Breast epithelium (tissue), 4 donors: ENCODE data around the gene AMBP. TPM values are rescaled to one million over a fixed set of nuclear protein-coding genes. Genes with fewer than 3 reads are reported as not detected.
A peak's percentile ranks its signal among the peaks of the same experiment; 100 is the strongest.

ENCODE experiments used
- DNase-seq, 2 donors: peaks; one replicate each; pipeline ENCODE4 v3.0.0-alpha.2; 2019; ENCODE audit warnings: low spot score in 2 of 2
- H3K27ac ChIP-seq, 2 donors: fragments of 200-600 bp; sonication (generic) in 1 of 2; one replicate each; pipeline ENCODE4 v1.5.1; 2016 to 2019; ENCODE audit warnings: mild to moderate bottlenecking in 1 of 2
- H3K27me3 ChIP-seq, 2 donors: fragments of 200-600 bp; sonication (generic) in 1 of 2; one replicate each; pipeline versions ENCODE4 v1.5.1 to v1.6.0; 2017 to 2019; ENCODE audit warnings: control low read depth in 1 of 2, mild to moderate bottlenecking in 1 of 2
- H3K36me3 ChIP-seq: fragments of 200-600 bp; one replicate; pipeline ENCODE4 v1.5.1; 2019
- H3K4me1 ChIP-seq, 2 donors: fragments of 200-600 bp; sonication (generic); one replicate each; pipeline ENCODE4 v1.5.1; 2016 to 2019; ENCODE audit warnings: control low read depth in 1 of 2
- H3K4me3 ChIP-seq, 3 donors: fragments of 200-600 bp; sonication (generic); 1 replicate in 2 of 3; 2 replicates in 1 of 3; pipeline ENCODE4 v1.5.1; 2016 to 2019; ENCODE audit warnings: mild to moderate bottlenecking in 3 of 3, moderate library complexity in 2 of 3
- H3K9me3 ChIP-seq, 2 donors: fragments of 200-600 bp; sonication (generic) in 1 of 2; one replicate each; pipeline ENCODE4 v1.5.1; 2016 to 2019; ENCODE audit warnings: control low read depth in 1 of 2
- POLR2A ChIP-seq: fragments of 450-650 bp; IDR thresholded peaks from one replicate; pipeline ENCODE4 v1.6.1; 2016; ENCODE audit warnings: antibody characterized with exemption, mild to moderate bottlenecking, moderate library complexity
- POLR2AphosphoS5 ChIP-seq, 3 donors: sonication (generic); formaldehyde crosslinking; IDR thresholded peaks; one replicate each; pipeline ENCODE4 v1.6.1; 2017; ENCODE audit warnings: antibody characterized with exemption in 3 of 3
- intact Hi-C: fragments of 100-400 bp; cut with DNase I; formaldehyde crosslinking; loops from one replicate; pipeline ENCODE4 v1.15.1; 2023; ENCODE audit warnings: low total_unique reads
- total RNA-seq, 3 donors: library from RNA; depleted of rRNA; stranded (reverse); fragments of >200 nt; gene quantifications; one replicate each; pipeline ENCODE4 v1.1.0, GENCODE V29; 2016
- TF ChIP-seq, protein P1 (sequence below), 3 donors: fragments of 450-650 bp; IDR thresholded peaks; one replicate each; pipeline ENCODE4 v1.5.1; 2016 to 2017; ENCODE audit warnings: antibody characterized with exemption in 3 of 3, mild to moderate bottlenecking in 3 of 3, moderate library complexity in 3 of 3

The AMBP gene
- total RNA-seq, 3 donors from 2014 or later, result 0.66 TPM; not detected in 2

DNA sequence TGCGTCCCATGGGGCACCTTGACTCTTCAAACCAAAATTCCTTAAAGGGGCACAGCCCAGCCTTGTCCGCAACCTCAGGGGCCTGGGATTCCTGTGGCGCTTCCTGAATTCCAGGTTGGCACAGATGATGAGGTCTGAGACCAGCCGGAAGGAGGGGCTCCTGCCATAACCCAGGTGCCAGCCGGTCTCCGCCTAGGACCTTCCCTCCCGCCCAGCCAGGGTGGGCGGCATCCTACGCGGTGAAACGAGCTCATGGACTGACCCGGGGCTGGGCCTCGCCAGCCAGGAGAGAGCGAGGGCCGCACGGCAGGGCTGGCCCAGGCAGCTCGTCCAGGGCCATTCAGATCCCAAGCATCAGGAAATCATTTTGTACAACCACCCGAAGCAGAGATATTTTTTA lies 23.0 kb downstream of the AMBP start:
- H3K4me1 ChIP-seq, result no peaks in the 10 kb centered on the region
- no peaks in the 10 kb centered on the region for H3K36me3 ChIP-seq
- no peak overlapping the region for H3K27ac ChIP-seq
- no peaks in the 10 kb centered on the region for H3K9me3 ChIP-seq
- no peak overlapping the region for H3K4me3 ChIP-seq
- intact Hi-C loops, result no loop called here
- TF ChIP-seq, protein P1, sequence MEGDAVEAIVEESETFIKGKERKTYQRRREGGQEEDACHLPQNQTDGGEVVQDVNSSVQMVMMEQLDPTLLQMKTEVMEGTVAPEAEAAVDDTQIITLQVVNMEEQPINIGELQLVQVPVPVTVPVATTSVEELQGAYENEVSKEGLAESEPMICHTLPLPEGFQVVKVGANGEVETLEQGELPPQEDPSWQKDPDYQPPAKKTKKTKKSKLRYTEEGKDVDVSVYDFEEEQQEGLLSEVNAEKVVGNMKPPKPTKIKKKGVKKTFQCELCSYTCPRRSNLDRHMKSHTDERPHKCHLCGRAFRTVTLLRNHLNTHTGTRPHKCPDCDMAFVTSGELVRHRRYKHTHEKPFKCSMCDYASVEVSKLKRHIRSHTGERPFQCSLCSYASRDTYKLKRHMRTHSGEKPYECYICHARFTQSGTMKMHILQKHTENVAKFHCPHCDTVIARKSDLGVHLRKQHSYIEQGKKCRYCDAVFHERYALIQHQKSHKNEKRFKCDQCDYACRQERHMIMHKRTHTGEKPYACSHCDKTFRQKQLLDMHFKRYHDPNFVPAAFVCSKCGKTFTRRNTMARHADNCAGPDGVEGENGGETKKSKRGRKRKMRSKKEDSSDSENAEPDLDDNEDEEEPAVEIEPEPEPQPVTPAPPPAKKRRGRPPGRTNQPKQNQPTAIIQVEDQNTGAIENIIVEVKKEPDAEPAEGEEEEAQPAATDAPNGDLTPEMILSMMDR (IDR thresholded peaks at IDR 0.05), result no peak
- no peak for TF ChIP-seq POLR2A
- TF ChIP-seq POLR2AphosphoS5 (IDR thresholded peaks at IDR 0.05), result no peak
- H3K27me3 ChIP-seq, result no peaks in the 10 kb centered on the region
- no peak for DNase-seq

DNA sequence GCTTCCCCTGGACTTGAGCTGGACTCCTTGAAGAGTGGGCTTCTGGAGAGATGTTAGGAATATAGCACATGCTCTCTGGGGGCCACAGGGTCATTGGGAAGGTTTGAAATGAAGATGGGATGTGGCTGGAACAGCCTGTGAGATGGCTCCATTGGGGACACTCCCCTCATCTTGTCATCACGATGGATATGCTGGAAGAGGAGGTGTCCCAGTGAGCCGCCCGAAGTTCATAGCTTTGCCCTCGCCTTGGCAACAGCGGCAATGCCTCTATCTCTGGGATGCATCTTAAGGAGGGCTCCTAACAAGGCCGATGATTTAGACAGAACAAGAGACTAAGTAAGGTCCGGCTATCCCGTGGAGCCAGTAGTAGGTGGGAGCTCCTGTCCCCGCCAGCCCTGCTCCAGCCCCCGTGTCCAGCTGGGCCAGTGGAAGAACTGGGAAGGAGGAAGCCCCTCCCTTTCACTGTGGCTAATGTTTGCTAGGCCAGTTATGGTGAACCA lies 23.9 kb downstream of the AMBP start:
- DNase-seq, result no peak
- H3K36me3 ChIP-seq, result no peaks in the 10 kb centered on the region
- no peaks in the 10 kb centered on the region for H3K27me3 ChIP-seq
- no peaks in the 10 kb centered on the region for H3K9me3 ChIP-seq
- intact Hi-C loops, result no loop called here
- TF ChIP-seq POLR2AphosphoS5 (IDR thresholded peaks at IDR 0.05), result no peak
- TF ChIP-seq, protein P1 (IDR thresholded peaks at IDR 0.05), result no peak
- no peak for TF ChIP-seq POLR2A
- no peak overlapping the region for H3K4me3 ChIP-seq
- no peak overlapping the region for H3K27ac ChIP-seq
- no peaks in the 10 kb centered on the region for H3K4me1 ChIP-seq

DNA sequence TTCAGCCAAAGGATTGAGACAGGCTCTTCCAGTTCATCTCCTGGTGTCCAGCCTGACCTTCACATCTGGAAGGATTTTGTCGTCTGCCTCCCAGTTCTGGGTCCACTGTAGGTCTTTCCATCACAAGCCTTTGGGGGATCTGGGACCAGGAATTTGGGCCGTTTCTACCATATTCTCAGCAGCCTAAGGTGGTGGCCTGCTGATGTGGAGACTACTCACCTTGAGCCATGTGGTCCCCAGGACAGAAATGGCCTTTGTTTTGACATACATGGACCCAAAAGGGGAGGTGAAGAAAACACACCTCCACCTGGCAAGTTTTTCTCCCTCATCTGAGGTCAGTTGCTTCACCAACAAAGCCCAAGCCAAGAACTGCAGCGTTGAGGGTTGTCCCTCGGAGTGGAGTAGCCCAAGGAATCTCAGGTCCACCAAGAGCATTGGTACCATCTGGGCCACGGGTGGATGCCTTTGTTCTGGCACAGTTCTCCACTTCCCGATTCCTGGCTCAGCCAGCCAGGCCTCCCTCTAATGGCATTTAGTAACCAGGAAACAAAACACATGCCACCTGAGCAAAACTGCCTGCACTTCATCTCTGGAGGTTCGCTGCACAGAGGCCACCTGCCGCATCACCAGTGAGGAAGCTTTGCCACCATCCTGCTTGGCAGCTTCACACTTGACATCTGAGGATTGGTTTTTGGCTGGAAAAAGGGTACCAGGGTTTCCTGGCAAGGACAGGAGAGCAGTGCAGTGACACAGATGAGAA lies 24.7 kb downstream of the AMBP start:
- no peaks in the 10 kb centered on the region for H3K36me3 ChIP-seq
- H3K27me3 ChIP-seq, result no peaks in the 10 kb centered on the region
- H3K4me3 ChIP-seq, result no peak overlapping the region
- peak in 1 of 2 donors; percentile 20 for DNase-seq
- no peaks in the 10 kb centered on the region for H3K4me1 ChIP-seq
- no peak overlapping the region for H3K27ac ChIP-seq
- intact Hi-C loops, result no loop called here
- no peak for TF ChIP-seq POLR2AphosphoS5 (IDR thresholded peaks at IDR 0.05)
- TF ChIP-seq, protein P1 (IDR thresholded peaks at IDR 0.05), result no peak
- TF ChIP-seq POLR2A, result no peak
- H3K9me3 ChIP-seq, result no peaks in the 10 kb centered on the region

DNA sequence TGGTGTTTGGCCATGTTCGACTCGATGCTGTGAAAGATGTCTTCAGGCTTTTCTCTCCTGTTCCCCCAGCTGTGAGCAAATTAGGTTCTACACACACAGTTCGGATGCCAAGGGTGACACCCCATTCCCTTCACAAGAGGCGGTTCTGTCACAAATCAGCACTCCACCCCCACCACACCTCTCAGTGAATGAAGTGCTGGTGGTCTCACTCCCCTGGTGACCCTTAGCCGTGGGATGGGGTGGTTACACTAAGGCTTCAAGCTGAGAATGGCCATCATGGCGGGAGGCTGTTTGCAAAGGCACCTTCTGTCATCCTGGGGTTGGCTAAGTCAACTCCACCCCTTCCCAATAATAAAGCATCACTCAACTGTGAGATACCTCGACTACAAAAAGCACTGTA lies 26.4 kb downstream of the AMBP start:
- no peaks in the 10 kb centered on the region for H3K4me1 ChIP-seq
- H3K36me3 ChIP-seq, result no peaks in the 10 kb centered on the region
- DNase-seq, result no peak
- H3K9me3 ChIP-seq, result no peaks in the 10 kb centered on the region
- TF ChIP-seq POLR2AphosphoS5 (IDR thresholded peaks at IDR 0.05) (no peak), POLR2A (no peak)
- TF ChIP-seq, protein P1 (IDR thresholded peaks at IDR 0.05), result no peak
- no peaks in the 10 kb centered on the region for H3K27me3 ChIP-seq
- no peak overlapping the region for H3K4me3 ChIP-seq
- intact Hi-C loops, result no loop called here
- H3K27ac ChIP-seq, result no peak overlapping the region

DNA sequence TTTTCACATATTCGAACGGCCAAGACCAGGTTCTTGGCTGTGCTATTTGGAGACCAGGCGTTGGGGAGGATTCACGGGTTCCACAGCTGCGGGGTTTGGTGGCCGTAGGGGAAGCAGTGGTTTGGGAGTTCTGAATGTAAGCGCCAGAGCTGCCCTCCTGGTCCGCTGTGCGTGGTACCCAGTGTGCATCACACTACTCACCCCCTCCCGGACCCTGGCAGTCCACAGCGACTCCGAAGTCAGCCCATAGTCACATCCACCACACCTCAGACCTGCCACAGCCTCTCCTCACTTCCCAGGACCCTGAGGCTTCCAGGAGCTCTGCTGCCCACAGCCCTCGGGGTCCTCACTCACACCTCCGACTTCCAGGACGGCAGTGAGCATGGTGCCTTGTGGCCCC lies 26.8 kb downstream of the AMBP start:
- TF ChIP-seq POLR2A, result no peak
- TF ChIP-seq POLR2AphosphoS5 (IDR thresholded peaks at IDR 0.05), result no peak
- TF ChIP-seq, protein P1 (IDR thresholded peaks at IDR 0.05), result no peak
- no peak overlapping the region for H3K4me3 ChIP-seq
- no peak overlapping the region for H3K27ac ChIP-seq
- no peaks in the 10 kb centered on the region for H3K27me3 ChIP-seq
- no peak for DNase-seq
- H3K4me1 ChIP-seq, result no peaks in the 10 kb centered on the region
- H3K9me3 ChIP-seq, result no peaks in the 10 kb centered on the region
- intact Hi-C loops, result no loop called here
- H3K36me3 ChIP-seq, result no peaks in the 10 kb centered on the region
